SJCRH30 (cell line): ENCODE results near the gene TMEM231. TPM values are rescaled to one million over a fixed set of nuclear protein-coding genes. Genes with fewer than 3 reads are reported as not detected.

Source experiments
- DNase-seq, 2 experiments: peaks; one replicate each; pipeline ENCODE4 v3.0.0-alpha.2; 2015 to 2020
- H3K27ac ChIP-seq: fragments of 250-450 bp; sonication (Bioruptor Pico); 2 replicates; pipeline ENCODE4 v1.5.1; 2020; ENCODE audit warnings: mild to moderate bottlenecking, moderate library complexity
- H3K27me3 ChIP-seq: fragments of 250-450 bp; sonication (Bioruptor Pico); 2 replicates; pipeline ENCODE4 v1.5.1; 2020; ENCODE audit warnings: mild to moderate bottlenecking, moderate library complexity
- H3K36me3 ChIP-seq: fragments of 250-450 bp; sonication (Bioruptor Pico); 2 replicates; pipeline ENCODE4 v1.5.1; 2020; ENCODE audit warnings: mild to moderate bottlenecking, moderate library complexity
- H3K4me1 ChIP-seq: fragments of 250-450 bp; sonication (Bioruptor Pico); 2 replicates; pipeline ENCODE4 v1.5.1; 2020; ENCODE audit warnings: mild to moderate bottlenecking, moderate library complexity
- H3K4me3 ChIP-seq: fragments of 250-450 bp; sonication (Bioruptor Pico); 2 replicates; pipeline ENCODE4 v1.5.1; 2020; ENCODE audit warnings: mild to moderate bottlenecking, moderate library complexity
- H3K9me3 ChIP-seq: fragments of 250-450 bp; sonication (Bioruptor Pico); replicated peaks from 2 replicates; pipeline ENCODE4 v1.5.1; 2020; ENCODE audit warnings: mild to moderate bottlenecking, moderate library complexity
- total RNA-seq: library from RNA; depleted of rRNA; stranded (reverse); fragments of >200 nt; shearing (Covaris generic); gene quantifications from 2 replicates; pipeline ENCODE4 v1.2.3, GENCODE V29; 2014

Gene TMEM231
- total RNA-seq, 1 experiment from 2014 or later, result 5.1 TPM

DNA sequence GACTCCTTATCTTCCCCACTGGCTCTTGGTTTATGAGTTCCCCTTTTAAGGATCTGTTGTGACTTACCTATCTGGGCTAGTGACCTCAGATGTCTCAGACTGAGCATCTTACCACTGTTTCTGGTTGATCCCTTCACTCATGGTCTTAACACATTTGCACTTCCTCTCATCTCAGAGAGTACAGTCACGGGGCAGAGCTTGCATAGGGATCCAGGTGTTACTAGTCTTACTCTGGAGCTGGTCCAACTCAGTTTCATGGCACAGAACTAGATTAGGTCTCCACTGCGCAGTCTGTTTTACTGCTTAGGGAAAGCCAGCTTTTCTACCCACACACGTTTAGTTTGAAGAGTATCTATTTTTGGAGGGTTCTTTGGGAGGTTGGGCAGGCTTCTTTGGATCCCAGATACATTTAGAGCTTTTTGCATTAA is 20.3 kb upstream of the TMEM231 start:
- no peak overlapping the region for H3K27ac ChIP-seq
- H3K9me3 ChIP-seq, result no peaks in the 10 kb centered on the region
- H3K4me3 ChIP-seq, result no peak overlapping the region
- DNase-seq, result no peak
- peaks cover 3% of the 10 kb centered on the region for H3K36me3 ChIP-seq
- H3K27me3 ChIP-seq, result no peaks in the 10 kb centered on the region
- H3K4me1 ChIP-seq, result no peaks in the 10 kb centered on the region

DNA sequence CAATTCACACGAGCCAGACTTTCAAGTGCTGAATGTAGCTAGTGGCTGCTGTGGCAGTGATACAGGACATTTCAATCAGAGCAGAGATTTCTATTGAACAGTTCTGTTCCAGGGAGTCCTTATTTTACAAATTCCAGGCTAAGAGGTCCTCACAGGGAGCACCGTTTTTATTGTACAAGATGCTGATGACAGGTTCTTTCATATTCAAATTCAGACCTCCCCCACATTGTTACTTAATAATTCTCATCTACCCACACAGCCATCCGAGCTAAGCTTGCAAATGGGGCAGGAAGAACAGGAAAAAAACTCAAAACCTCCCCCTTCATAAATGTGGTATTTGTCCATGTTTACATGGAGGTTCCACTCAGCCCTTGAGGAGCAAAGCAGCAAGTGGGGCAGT is 19.9 kb upstream of the TMEM231 start:
- Histone ChIP-seq H3K27ac (no peak overlapping the region), H3K4me1 (no peaks in the 10 kb centered on the region), H3K4me3 (no peak overlapping the region), H3K36me3 (peaks cover 3% of the 10 kb centered on the region), H3K27me3 (no peaks in the 10 kb centered on the region), H3K9me3 (no peaks in the 10 kb centered on the region)
- DNase-seq, result no peak

DNA sequence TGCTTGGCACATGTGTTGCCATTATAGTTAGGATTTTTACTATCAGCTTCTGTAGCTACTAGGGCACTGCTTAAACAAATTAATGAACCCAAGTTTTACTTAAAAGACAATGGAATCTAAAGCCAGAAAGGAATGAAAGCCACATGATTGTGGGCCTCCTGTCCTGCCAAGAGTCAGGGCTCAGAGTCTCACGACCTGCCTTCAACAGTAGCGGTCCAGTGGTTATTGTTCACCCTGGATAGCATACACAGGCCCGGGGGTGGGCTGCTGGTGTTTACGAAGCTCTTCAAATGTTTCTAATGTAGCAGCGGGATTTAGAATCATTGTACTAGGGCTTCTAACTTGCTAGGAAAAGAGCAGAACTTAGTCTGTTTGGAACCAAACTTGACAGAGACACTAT is 17.9 kb upstream of the TMEM231 start:
- Histone ChIP-seq H3K27me3 (no peaks in the 10 kb centered on the region), H3K9me3 (no peaks in the 10 kb centered on the region), H3K4me3 (no peak overlapping the region), H3K4me1 (no peaks in the 10 kb centered on the region), H3K27ac (no peak overlapping the region), H3K36me3 (peaks cover 3% of the 10 kb centered on the region)
- DNase-seq, result no peak

GRCh38 chr16:75572864-75573542 is 17.0 kb upstream of the TMEM231 start:
- H3K4me3 ChIP-seq, result no peak overlapping the region
- no peak overlapping the region for H3K27ac ChIP-seq
- DNase-seq, result no peak
- H3K9me3 ChIP-seq, result no peaks in the 10 kb centered on the region
- no peaks in the 10 kb centered on the region for H3K27me3 ChIP-seq
- H3K4me1 ChIP-seq, result no peaks in the 10 kb centered on the region
- no peaks in the 10 kb centered on the region; the same call in none of the 2 replicates for H3K36me3 ChIP-seq

GRCh38 chr16:75570396-75571065 is 14.5 kb upstream of the TMEM231 start:
- Histone ChIP-seq H3K9me3 (no peaks in the 10 kb centered on the region), H3K4me1 (no peaks in the 10 kb centered on the region), H3K4me3 (no peak overlapping the region), H3K27me3 (no peaks in the 10 kb centered on the region), H3K27ac (no peak overlapping the region), H3K36me3 (no peaks in the 10 kb centered on the region; the same call in 1 of the 2 replicates)
- no peak for DNase-seq

- no peaks in the 10 kb centered on the region for H3K9me3 ChIP-seq
- no peaks in the 10 kb centered on the region for H3K4me1 ChIP-seq
- H3K27me3 ChIP-seq, result no peaks in the 10 kb centered on the region
- H3K27ac ChIP-seq, result no peak overlapping the region
- DNase-seq, result no peak
- H3K4me3 ChIP-seq, result no peak overlapping the region
- no peaks in the 10 kb centered on the region for H3K36me3 ChIP-seq
Measured at GRCh38 chr16:75567911-75568310, 11.9 kb upstream of the TMEM231 start.

GRCh38 chr16:75566758-75567255 is 10.8 kb upstream of the TMEM231 start:
- H3K4me1 ChIP-seq, result no peaks in the 10 kb centered on the region
- H3K9me3 ChIP-seq, result no peaks in the 10 kb centered on the region
- peak in 1 of 2 experiments; percentile 9 for DNase-seq
- no peaks in the 10 kb centered on the region for H3K36me3 ChIP-seq
- H3K27ac ChIP-seq, result no peak overlapping the region
- peak overlapping the region; percentile 77 for H3K4me3 ChIP-seq
- H3K27me3 ChIP-seq, result no peaks in the 10 kb centered on the region

- no peak within 1 kb of the TSS for H3K27ac ChIP-seq
- no peaks in the 10 kb centered on the region for H3K27me3 ChIP-seq
- DNase-seq, result peak; percentile 70 to 83
- peak within 1 kb of the TSS; percentile 77 for H3K4me3 ChIP-seq
- no peaks in the 10 kb centered on the region for H3K36me3 ChIP-seq
- no peaks in the 10 kb centered on the region for H3K9me3 ChIP-seq
- H3K4me1 ChIP-seq, result no peaks in the 10 kb centered on the region
Measured at GRCh38 chr16:75566040-75566757, 10.1 kb upstream of the TMEM231 start, which contains the start of gene GABARAPL2. GABARAPL2 (plus strand) TSS chr16:75566379; CDS start chr16:75566487, 108 bp downstream.

DNA sequence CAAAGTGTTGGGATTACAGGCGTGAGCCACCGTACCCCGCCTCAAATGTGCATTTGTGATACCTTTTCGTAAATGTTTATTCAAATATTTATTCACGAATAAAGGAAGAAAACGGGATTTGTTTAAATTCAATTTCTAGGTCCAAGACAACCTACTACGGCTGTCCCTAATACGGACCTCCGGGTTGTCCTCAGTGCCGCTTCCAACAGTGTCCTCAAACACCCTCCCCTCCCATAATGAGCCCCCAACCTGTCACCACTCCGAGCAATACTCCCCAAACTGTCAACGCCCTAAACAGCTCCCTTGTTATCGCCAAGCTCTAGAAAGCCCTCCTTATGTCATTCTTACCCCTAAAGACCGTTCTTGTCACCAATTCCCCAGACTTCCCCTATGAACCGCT is 9.6 kb upstream of the TMEM231 start:
- Histone ChIP-seq H3K4me3 (peak overlapping the region; percentile 77), H3K36me3 (no peaks in the 10 kb centered on the region), H3K27ac (no peak overlapping the region), H3K27me3 (no peaks in the 10 kb centered on the region), H3K9me3 (no peaks in the 10 kb centered on the region), H3K4me1 (no peaks in the 10 kb centered on the region)
- DNase-seq, result no peak

- H3K4me3 ChIP-seq, result peak overlapping the region; percentile 44
- H3K27ac ChIP-seq, result no peak overlapping the region; the same call in 1 of the 2 replicates
- peak; percentile 28 to 56 for DNase-seq
Measured at GRCh38 chr16:75559564-75560372, 3.7 kb upstream of the TMEM231 start.

GRCh38 chr16:75558846-75559401 is 2.9 kb upstream of the TMEM231 start:
- no peak for DNase-seq
- Histone ChIP-seq H3K27me3 (no peaks in the 10 kb centered on the region), H3K4me1 (no peaks in the 10 kb centered on the region), H3K9me3 (no peaks in the 10 kb centered on the region), H3K4me3 (no peak overlapping the region), H3K27ac (no peak overlapping the region), H3K36me3 (no peaks in the 10 kb centered on the region)

More at GRCh38 chr16:75559564-75560372, 3.7 kb upstream of the TMEM231 start:
- Histone ChIP-seq H3K27me3 (no peaks in the 10 kb centered on the region), H3K9me3 (no peaks in the 10 kb centered on the region), H3K36me3 (no peaks in the 10 kb centered on the region), H3K4me1 (no peaks in the 10 kb centered on the region)

GRCh38 chr16:75556431-75556950 is 439 bp upstream of the TMEM231 start:
- no peaks in the 10 kb centered on the region for H3K36me3 ChIP-seq
- no peak for DNase-seq
- H3K9me3 ChIP-seq, result no peaks in the 10 kb centered on the region
- no peak overlapping the region for H3K27ac ChIP-seq
- no peaks in the 10 kb centered on the region for H3K4me1 ChIP-seq
- H3K27me3 ChIP-seq, result no peaks in the 10 kb centered on the region
- peak overlapping the region; percentile 62 for H3K4me3 ChIP-seq

DNA sequence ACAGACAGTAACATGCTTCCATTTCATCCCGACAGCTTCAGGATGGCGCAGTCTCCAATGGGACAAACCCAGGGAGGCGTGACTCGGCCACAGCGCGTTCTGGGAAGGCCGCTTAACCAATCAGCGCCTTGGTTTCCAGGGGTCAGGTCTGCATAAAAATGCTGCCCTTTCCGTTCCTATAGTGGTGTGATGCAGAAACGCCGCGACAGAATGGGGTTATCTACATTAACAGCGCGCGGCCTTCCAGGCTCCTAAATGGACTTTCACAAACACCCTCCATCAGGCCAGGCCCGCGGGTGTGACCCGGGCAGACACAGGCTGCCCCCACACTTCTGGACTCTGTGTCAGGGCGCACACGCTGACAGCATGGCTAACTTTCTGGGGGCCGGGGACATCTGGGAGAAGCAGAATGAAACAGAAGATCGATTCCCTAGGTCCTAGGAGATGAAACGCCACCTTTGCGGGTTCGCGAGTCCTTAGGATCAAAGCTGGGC is 792 bp downstream of the TMEM231 start:
- H3K27ac ChIP-seq, result no peak overlapping the region
- no peaks in the 10 kb centered on the region for H3K36me3 ChIP-seq
- H3K4me1 ChIP-seq, result no peaks in the 10 kb centered on the region
- peak; percentile 81 to 85 for DNase-seq
- peak overlapping the region; percentile 62 for H3K4me3 ChIP-seq
- H3K27me3 ChIP-seq, result no peaks in the 10 kb centered on the region
- H3K9me3 ChIP-seq, result no peaks in the 10 kb centered on the region

GRCh38 chr16:75552951-75553350 is 3.1 kb downstream of the TMEM231 start:
- no peak for DNase-seq
- H3K27ac ChIP-seq, result no peak overlapping the region
- no peaks in the 10 kb centered on the region for H3K4me1 ChIP-seq

More at GRCh38 chr16:75552951-75553350, 3.1 kb downstream of the TMEM231 start:
- no peaks in the 10 kb centered on the region for H3K27me3 ChIP-seq
- H3K4me3 ChIP-seq, result no peak overlapping the region
- H3K36me3 ChIP-seq, result no peaks in the 10 kb centered on the region
- no peaks in the 10 kb centered on the region for H3K9me3 ChIP-seq
